IMR-90 (cell line): ENCODE data around the gene FAM217B. TPM values are rescaled to one million over a fixed set of nuclear protein-coding genes. Genes with fewer than 3 reads are reported as not detected.

Experiments
- ATAC-seq: fragments of 200-7000 bp; cut with Tn5 transposase; 2 replicates; pipeline ENCODE4 v1.9.1; 2020; ENCODE audit warnings: low read depth, mild to moderate bottlenecking, moderate library complexity
- BruUV-seq: library from RNA; stranded (reverse); fragments of 400-500 nt; replicated peaks from 2 replicates; lab custom pipeline; 2021; lab: Mats Ljungman, UMichigan
- CTCF ChIA-PET: fragments of 300-600 bp; formaldehyde crosslinking; extraction: SDS; loops from one replicate; lab custom pipeline; 2021; ENCODE audit warnings: antibody characterized with exemption; lab: Yijun Ruan, JAX
- POLR2A ChIA-PET: fragments of 300-600 bp; sonication (Branson Sonifier 250); formaldehyde crosslinking; loops from one replicate; lab custom pipeline; 2022; ENCODE audit warnings: antibody characterized with exemption; ENCODE audit not compliant: unreplicated experiment; lab: Charles Lee
- DNase-seq: peaks from one replicate; pipeline ENCODE4 v3.0.0; 2013
- H2AFZ ChIP-seq: replicated peaks from 2 replicates; pipeline ENCODE3; 2013; ENCODE audit warnings: low read length, mild to moderate bottlenecking; ENCODE audit not compliant: poor library complexity
- H2AK5ac ChIP-seq: 2 replicates; pipeline ENCODE4 v1.6.1; 2013; ENCODE audit warnings: low read depth, low read length, inconsistent platforms
- H2AK9ac ChIP-seq: replicated peaks from 2 replicates; pipeline ENCODE3; 2013; ENCODE audit warnings: mild to moderate bottlenecking, low read depth, low read length, moderate library complexity; ENCODE audit not compliant: poor library complexity
- H2BK120ac ChIP-seq: 2 replicates; pipeline ENCODE4 v1.6.1; 2013; ENCODE audit warnings: low read depth, low read length, inconsistent platforms
- H2BK15ac ChIP-seq: 3 replicates; pipeline ENCODE4 v1.6.1; 2013; ENCODE audit warnings: low read depth, low read length, inconsistent platforms
- H2BK20ac ChIP-seq: 2 replicates; pipeline ENCODE4 v1.6.1; 2013; ENCODE audit warnings: low read depth, mild to moderate bottlenecking, inconsistent platforms, low read length, moderate library complexity
- H2BK5ac ChIP-seq: 2 replicates; pipeline ENCODE4 v1.6.1; 2013; ENCODE audit warnings: mild to moderate bottlenecking, low read depth, low read length, inconsistent platforms; ENCODE audit not compliant: poor library complexity, severe bottlenecking
- H3K14ac ChIP-seq: replicated peaks from 2 replicates; pipeline ENCODE4 v1.6.1; 2013; ENCODE audit warnings: low read depth, low read length, inconsistent platforms
- H3K18ac ChIP-seq: 2 replicates; pipeline ENCODE4 v1.6.1; 2013; ENCODE audit warnings: low read depth, low read length, control low read depth
- H3K23ac ChIP-seq: 2 replicates; pipeline ENCODE4 v1.6.1; 2013; ENCODE audit warnings: low read depth, low read length, inconsistent platforms
- H3K27ac ChIP-seq: 2 replicates; pipeline ENCODE4 v1.5.1; 2013; ENCODE audit warnings: mild to moderate bottlenecking, control low read depth, low read length; ENCODE audit not compliant: insufficient read depth
- H3K27me3 ChIP-seq: 2 replicates; pipeline ENCODE4 v1.6.1; 2013; ENCODE audit warnings: low read length; ENCODE audit not compliant: control insufficient read depth, insufficient read depth
- H3K36me3 ChIP-seq: 2 replicates; pipeline ENCODE4 v1.6.1; 2013; ENCODE audit warnings: low read length, mixed read lengths; ENCODE audit not compliant: control insufficient read depth, insufficient read depth
- H3K4ac ChIP-seq: 2 replicates; pipeline ENCODE4 v1.6.1; 2013; ENCODE audit warnings: low read depth, low read length, inconsistent platforms
- H3K4me1 ChIP-seq: 2 replicates; pipeline ENCODE4 v1.6.1; 2013; ENCODE audit warnings: low read length, mixed read lengths; ENCODE audit not compliant: control insufficient read depth, insufficient read depth
- H3K4me2 ChIP-seq: 2 replicates; pipeline ENCODE4 v1.6.1; 2013; ENCODE audit warnings: low read depth, mild to moderate bottlenecking, control low read depth, low read length, moderate library complexity
- H3K4me3 ChIP-seq: 2 replicates; pipeline ENCODE4 v1.5.1; 2013; ENCODE audit warnings: low read depth, mild to moderate bottlenecking, control low read depth, low read length, moderate library complexity; ENCODE audit not compliant: insufficient read depth
- H3K56ac ChIP-seq: 2 replicates; pipeline ENCODE4 v1.6.1; 2013; ENCODE audit warnings: low read length, inconsistent platforms; ENCODE audit not compliant: insufficient read depth; ENCODE audit errors: extremely low read depth
- H3K79me1 ChIP-seq, 2 experiments: 2 replicates each; pipeline ENCODE4 v1.6.1; 2013; ENCODE audit warnings: low read length in 2 of 2, inconsistent platforms in 1 of 2, low read depth in 1 of 2
- H3K9ac ChIP-seq: 2 replicates; pipeline ENCODE4 v1.6.1; 2013; ENCODE audit warnings: low read depth, low read length, control low read depth
- H3K9me1 ChIP-seq: 2 replicates; pipeline ENCODE4 v1.6.1; 2013; ENCODE audit warnings: low read length, inconsistent platforms; ENCODE audit not compliant: insufficient read depth
- H3K9me3 ChIP-seq: 2 replicates; pipeline ENCODE4 v1.6.1; 2013; ENCODE audit warnings: low read length; ENCODE audit not compliant: control insufficient read depth, insufficient read depth
- H4K20me1 ChIP-seq: 2 replicates; pipeline ENCODE4 v1.6.1; 2013; ENCODE audit warnings: low read length, inconsistent platforms; ENCODE audit not compliant: insufficient read depth
- H4K5ac ChIP-seq: 2 replicates; pipeline ENCODE4 v1.6.1; 2013; ENCODE audit warnings: mild to moderate bottlenecking, low read depth, low read length, control low read depth
- H4K8ac ChIP-seq, 2 experiments: 2 replicates each; pipeline ENCODE4 v1.6.1; 2013; ENCODE audit warnings: low read depth in 2 of 2, low read length in 2 of 2, control low read depth in 1 of 2, inconsistent platforms in 1 of 2
- H4K91ac ChIP-seq: 2 replicates; pipeline ENCODE4 v1.6.1; 2013; ENCODE audit warnings: low read depth, low read length, inconsistent platforms; ENCODE audit not compliant: insufficient read depth
- CHD1 ChIP-seq: IDR thresholded peaks from 2 replicates; pipeline ENCODE4 v1.6.1; 2012; ENCODE audit warnings: low read depth, low read length, improper control_type of control experiment
- CTCF ChIP-seq: conservative IDR thresholded peaks from 2 replicates; pipeline ENCODE4 v1.5.1; 2012; ENCODE audit warnings: mild to moderate bottlenecking, low read depth, low read length, improper control_type of control experiment
- MAFK ChIP-seq: IDR thresholded peaks from 2 replicates; pipeline ENCODE4 v1.6.1; 2012; ENCODE audit warnings: low read depth, low read length, improper control_type of control experiment
- MXI1 ChIP-seq: IDR thresholded peaks from 2 replicates; pipeline ENCODE4 v1.6.1; 2012; ENCODE audit warnings: low read depth, mild to moderate bottlenecking, low read length, moderate library complexity, borderline replicate concordance
- POLR2A ChIP-seq: IDR thresholded peaks from 2 replicates; pipeline ENCODE4 v1.6.1; 2012; ENCODE audit warnings: mild to moderate bottlenecking, low read depth, low read length
- RCOR1 ChIP-seq: IDR thresholded peaks from 2 replicates; pipeline ENCODE4 v1.6.1; 2012; ENCODE audit warnings: mild to moderate bottlenecking, low read length, improper control_type of control experiment; ENCODE audit not compliant: insufficient replicate concordance
- WGBS, 2 experiments: methylation state at CpG; one replicate each; pipeline versions ENCODE4 v1.1.5 to v1.1.7; 2013; ENCODE audit warnings: missing lambda C conversion rate in 2 of 2; ENCODE audit not compliant: insufficient read length in 1 of 2; ENCODE audit errors: extremely low coverage in 2 of 2; 5-methylcytosine and 5-hydroxymethylcytosine counted together
- dilution Hi-C: fragments of 300-500 bp; cut with HindIII; formaldehyde crosslinking; loops from one replicate; pipeline ENCODE4 v1.14.3; 2018; ENCODE audit warnings: low sequenced_read_pairs; ENCODE audit not compliant: unreplicated experiment
- in situ Hi-C: fragments of 300-500 bp; cut with MboI; formaldehyde crosslinking; loops from 3 replicates; pipeline ENCODE4 v1.14.3; 2019; ENCODE audit warnings: low sequenced_read_pairs, inconsistent platforms, mixed read lengths
- intact Hi-C: fragments of 100-400 bp; cut with micrococcal nuclease; formaldehyde crosslinking; loops from 2 replicates; pipeline ENCODE4 v1.10.0; 2022
- polyA plus RNA-seq, 3 experiments: library from polyadenylated mRNA; depleted of rRNA; stranded (reverse); fragments of >200 nt; gene quantifications; 2 replicates each; pipeline ENCODE4 v1.2.3, GENCODE V29; 2012; ENCODE audit warnings: low replicate concordance in 1 of 3
- total RNA-seq: library from RNA; depleted of rRNA; stranded (reverse); fragments of >200 nt; gene quantifications from 2 replicates; pipeline ENCODE4 v1.2.3, GENCODE V29; 2012

The FAM217B gene
- total and polyA plus RNA-seq, 2 of the 4 experiments (the other 2 are of a cell fraction), result 3.0 to 3.9 TPM

- ATAC-seq (no peak), DNase-seq (no peak)
- ChIA-PET POLR2A (no interaction called here), CTCF (no interaction called here)
- H3K4me1 ChIP-seq, result no peaks in the 10 kb centered on the region
- H3K36me3 ChIP-seq, result no peaks in the 10 kb centered on the region
- intact Hi-C loops (no loop called here), dilution Hi-C loops (no loop called here), in situ Hi-C loops (no loop called here)
- BruUV-seq, result no TSS peak
- H2BK120ac ChIP-seq, result no peak overlapping the region
- no peak overlapping the region for H2BK20ac ChIP-seq
- no peak overlapping the region for H3K4me3 ChIP-seq
- TF ChIP-seq CHD1 (no peak), POLR2A (no peak), CTCF (no peak), RCOR1 (no peak), MXI1 (no peak), MAFK (no peak)
- no peak overlapping the region for H3K56ac ChIP-seq
- H3K79me1 ChIP-seq, result no peaks in the 10 kb centered on the region
- H4K91ac ChIP-seq, result no peak overlapping the region
- no peak overlapping the region for H3K18ac ChIP-seq
- no peak overlapping the region for H3K14ac ChIP-seq
- H3K9me1 ChIP-seq, result no peaks in the 10 kb centered on the region
- no peak overlapping the region for H4K8ac ChIP-seq
- no peaks in the 10 kb centered on the region for H4K20me1 ChIP-seq
- no peak overlapping the region for H3K27ac ChIP-seq
- H3K27me3 ChIP-seq, result no peaks in the 10 kb centered on the region
- H3K9ac ChIP-seq, result no peak overlapping the region
- no peak overlapping the region for H3K4ac ChIP-seq
- no peak overlapping the region for H2AFZ ChIP-seq
- H2BK5ac ChIP-seq, result no peak overlapping the region
- H3K9me3 ChIP-seq, result no peaks in the 10 kb centered on the region
- H3K23ac ChIP-seq, result no peak overlapping the region
- no peak overlapping the region for H2AK9ac ChIP-seq
- H4K5ac ChIP-seq, result no peak overlapping the region
- 100% methylated on average over 1 to 2 of the region's 5 CpGs for WGBS, 2 experiments
- no peak overlapping the region for H2AK5ac ChIP-seq
- no peak overlapping the region for H3K4me2 ChIP-seq
- no peak overlapping the region for H2BK15ac ChIP-seq
Observed at GRCh38 chr20:59908855-59909254, 31.3 kb upstream of the FAM217B start.
